ENCODE results near the gene ADCK1.

DNA sequence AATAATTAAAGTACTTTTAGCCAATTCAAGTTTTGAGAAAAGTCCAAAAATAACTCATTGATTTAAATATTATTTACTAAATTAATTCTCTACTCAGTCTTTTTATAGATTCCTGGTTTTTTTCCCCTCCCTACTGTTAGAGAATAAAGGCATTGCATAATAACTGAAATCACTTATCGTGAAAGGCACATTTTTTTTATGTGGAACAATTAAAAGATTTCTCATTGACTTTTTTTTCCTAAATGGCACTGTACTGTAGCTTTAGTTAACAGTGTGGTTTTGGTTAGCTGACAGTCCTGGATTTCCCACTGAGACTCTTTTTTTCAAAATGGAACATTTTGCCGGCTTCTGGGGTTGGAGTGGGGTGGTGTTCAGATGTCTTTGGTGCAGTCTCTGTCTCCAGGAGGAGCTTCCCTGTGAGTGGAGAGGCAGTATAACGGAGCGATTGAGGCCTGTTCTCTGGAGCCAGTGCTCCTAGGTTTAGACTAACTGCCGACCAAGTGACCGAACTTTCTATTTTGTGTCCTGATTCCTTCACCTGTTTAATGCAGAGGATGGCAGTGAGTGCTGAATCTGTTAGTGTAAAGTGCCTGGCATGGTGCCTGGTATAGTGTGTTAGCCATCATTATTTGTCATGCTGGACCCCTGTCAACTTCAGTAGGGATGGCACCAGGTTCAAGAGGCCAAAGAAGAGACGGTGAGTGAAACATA lies 117.7 kb downstream of the ADCK1 start:
- TF ChIP-seq, protein P1, sequence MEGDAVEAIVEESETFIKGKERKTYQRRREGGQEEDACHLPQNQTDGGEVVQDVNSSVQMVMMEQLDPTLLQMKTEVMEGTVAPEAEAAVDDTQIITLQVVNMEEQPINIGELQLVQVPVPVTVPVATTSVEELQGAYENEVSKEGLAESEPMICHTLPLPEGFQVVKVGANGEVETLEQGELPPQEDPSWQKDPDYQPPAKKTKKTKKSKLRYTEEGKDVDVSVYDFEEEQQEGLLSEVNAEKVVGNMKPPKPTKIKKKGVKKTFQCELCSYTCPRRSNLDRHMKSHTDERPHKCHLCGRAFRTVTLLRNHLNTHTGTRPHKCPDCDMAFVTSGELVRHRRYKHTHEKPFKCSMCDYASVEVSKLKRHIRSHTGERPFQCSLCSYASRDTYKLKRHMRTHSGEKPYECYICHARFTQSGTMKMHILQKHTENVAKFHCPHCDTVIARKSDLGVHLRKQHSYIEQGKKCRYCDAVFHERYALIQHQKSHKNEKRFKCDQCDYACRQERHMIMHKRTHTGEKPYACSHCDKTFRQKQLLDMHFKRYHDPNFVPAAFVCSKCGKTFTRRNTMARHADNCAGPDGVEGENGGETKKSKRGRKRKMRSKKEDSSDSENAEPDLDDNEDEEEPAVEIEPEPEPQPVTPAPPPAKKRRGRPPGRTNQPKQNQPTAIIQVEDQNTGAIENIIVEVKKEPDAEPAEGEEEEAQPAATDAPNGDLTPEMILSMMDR (IDR thresholded peaks at IDR 0.05) = no peak
- TF ChIP-seq, protein P2, sequence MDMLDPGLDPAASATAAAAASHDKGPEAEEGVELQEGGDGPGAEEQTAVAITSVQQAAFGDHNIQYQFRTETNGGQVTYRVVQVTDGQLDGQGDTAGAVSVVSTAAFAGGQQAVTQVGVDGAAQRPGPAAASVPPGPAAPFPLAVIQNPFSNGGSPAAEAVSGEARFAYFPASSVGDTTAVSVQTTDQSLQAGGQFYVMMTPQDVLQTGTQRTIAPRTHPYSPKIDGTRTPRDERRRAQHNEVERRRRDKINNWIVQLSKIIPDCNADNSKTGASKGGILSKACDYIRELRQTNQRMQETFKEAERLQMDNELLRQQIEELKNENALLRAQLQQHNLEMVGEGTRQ (IDR thresholded peaks at IDR 0.05) = no peak
- TF ChIP-seq, protein P3, sequence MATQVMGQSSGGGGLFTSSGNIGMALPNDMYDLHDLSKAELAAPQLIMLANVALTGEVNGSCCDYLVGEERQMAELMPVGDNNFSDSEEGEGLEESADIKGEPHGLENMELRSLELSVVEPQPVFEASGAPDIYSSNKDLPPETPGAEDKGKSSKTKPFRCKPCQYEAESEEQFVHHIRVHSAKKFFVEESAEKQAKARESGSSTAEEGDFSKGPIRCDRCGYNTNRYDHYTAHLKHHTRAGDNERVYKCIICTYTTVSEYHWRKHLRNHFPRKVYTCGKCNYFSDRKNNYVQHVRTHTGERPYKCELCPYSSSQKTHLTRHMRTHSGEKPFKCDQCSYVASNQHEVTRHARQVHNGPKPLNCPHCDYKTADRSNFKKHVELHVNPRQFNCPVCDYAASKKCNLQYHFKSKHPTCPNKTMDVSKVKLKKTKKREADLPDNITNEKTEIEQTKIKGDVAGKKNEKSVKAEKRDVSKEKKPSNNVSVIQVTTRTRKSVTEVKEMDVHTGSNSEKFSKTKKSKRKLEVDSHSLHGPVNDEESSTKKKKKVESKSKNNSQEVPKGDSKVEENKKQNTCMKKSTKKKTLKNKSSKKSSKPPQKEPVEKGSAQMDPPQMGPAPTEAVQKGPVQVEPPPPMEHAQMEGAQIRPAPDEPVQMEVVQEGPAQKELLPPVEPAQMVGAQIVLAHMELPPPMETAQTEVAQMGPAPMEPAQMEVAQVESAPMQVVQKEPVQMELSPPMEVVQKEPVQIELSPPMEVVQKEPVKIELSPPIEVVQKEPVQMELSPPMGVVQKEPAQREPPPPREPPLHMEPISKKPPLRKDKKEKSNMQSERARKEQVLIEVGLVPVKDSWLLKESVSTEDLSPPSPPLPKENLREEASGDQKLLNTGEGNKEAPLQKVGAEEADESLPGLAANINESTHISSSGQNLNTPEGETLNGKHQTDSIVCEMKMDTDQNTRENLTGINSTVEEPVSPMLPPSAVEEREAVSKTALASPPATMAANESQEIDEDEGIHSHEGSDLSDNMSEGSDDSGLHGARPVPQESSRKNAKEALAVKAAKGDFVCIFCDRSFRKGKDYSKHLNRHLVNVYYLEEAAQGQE (IDR thresholded peaks at IDR 0.05) = no peak
- no peak for TF ChIP-seq POLR2A (IDR thresholded peaks at IDR 0.05; ENCODE audit: low read length)
- TF ChIP-seq FOSL2 (IDR thresholded peaks at IDR 0.05) = no peak
- TF ChIP-seq FOSL2 (CRISPR knock-in tag; IDR thresholded peaks at IDR 0.05) = no peak
- no peak for TF ChIP-seq ELK1 (IDR thresholded peaks at IDR 0.05; ENCODE audit: low read depth, low read length)
- TF ChIP-seq HDAC2 (IDR thresholded peaks at IDR 0.05) = no peak
- no peak for TF ChIP-seq RAD21 (conservative IDR thresholded peaks at IDR 0.05 in 1 of 2, IDR thresholded peaks at IDR 0.05 in 1 of 2)
- TF ChIP-seq EP300 (IDR thresholded peaks at IDR 0.05) = no peak
- TF ChIP-seq PHF8 (IDR thresholded peaks at IDR 0.05; ENCODE audit: borderline replicate concordance, low read depth) = no peak
- TF ChIP-seq HEYL (CRISPR knock-in tag; IDR thresholded peaks at IDR 0.05) = no peak
- TF ChIP-seq, protein P4, sequence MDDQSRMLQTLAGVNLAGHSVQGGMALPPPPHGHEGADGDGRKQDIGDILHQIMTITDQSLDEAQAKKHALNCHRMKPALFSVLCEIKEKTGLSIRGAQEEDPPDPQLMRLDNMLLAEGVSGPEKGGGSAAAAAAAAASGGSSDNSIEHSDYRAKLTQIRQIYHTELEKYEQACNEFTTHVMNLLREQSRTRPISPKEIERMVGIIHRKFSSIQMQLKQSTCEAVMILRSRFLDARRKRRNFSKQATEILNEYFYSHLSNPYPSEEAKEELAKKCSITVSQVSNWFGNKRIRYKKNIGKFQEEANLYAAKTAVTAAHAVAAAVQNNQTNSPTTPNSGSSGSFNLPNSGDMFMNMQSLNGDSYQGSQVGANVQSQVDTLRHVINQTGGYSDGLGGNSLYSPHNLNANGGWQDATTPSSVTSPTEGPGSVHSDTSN (IDR thresholded peaks at IDR 0.05) = no peak
- TF ChIP-seq JUN (IDR thresholded peaks at IDR 0.05) = no peak
